Activated naive CD8-positive, alpha-beta T cell treated with anti-CD3 and anti-CD28 coated beads for 36 hours (primary cell): ENCODE results near the gene NCAM1. TPM values are rescaled to one million over a fixed set of nuclear protein-coding genes. Genes with fewer than 3 reads are reported as not detected.
"Not testable (repeated sequence)": the region's sequence is repeated elsewhere in the genome, so short reads cannot be mapped to it uniquely, and the experiment has no call there.

Experiments used
- DNase-seq: peaks from one replicate; pipeline ENCODE4 v3.0.0; 2021
- H3K27ac Mint-ChIP-seq: one replicate; pipeline ENCODE4 v1.8.0; 2022; ENCODE audit warnings: mild to moderate bottlenecking, moderate library complexity, mixed read lengths
- H3K27me3 Mint-ChIP-seq: one replicate; pipeline ENCODE4 v1.8.0; 2022; ENCODE audit warnings: mild to moderate bottlenecking, mixed read lengths
- H3K36me3 Mint-ChIP-seq: one replicate; pipeline ENCODE4 v1.8.0; 2021; ENCODE audit warnings: mild to moderate bottlenecking, mixed read lengths
- H3K4me1 Mint-ChIP-seq: one replicate; pipeline ENCODE4 v1.8.0; 2021; ENCODE audit warnings: mixed read lengths
- H3K4me3 Mint-ChIP-seq: one replicate; pipeline ENCODE4 v1.8.0; 2022; ENCODE audit warnings: mild to moderate bottlenecking, moderate library complexity, mixed read lengths
- H3K9me3 Mint-ChIP-seq: one replicate; pipeline ENCODE4 v1.8.0; 2022; ENCODE audit warnings: mixed read lengths
- total RNA-seq, 2 experiments: library from RNA; stranded (reverse); gene quantifications; one replicate each; pipeline ENCODE4 v1.2.3, GENCODE V29; 2021

NCAM1 gene
- total RNA-seq, 2 experiments from 2014 or later: 0.16 TPM; not detected in 1

DNA sequence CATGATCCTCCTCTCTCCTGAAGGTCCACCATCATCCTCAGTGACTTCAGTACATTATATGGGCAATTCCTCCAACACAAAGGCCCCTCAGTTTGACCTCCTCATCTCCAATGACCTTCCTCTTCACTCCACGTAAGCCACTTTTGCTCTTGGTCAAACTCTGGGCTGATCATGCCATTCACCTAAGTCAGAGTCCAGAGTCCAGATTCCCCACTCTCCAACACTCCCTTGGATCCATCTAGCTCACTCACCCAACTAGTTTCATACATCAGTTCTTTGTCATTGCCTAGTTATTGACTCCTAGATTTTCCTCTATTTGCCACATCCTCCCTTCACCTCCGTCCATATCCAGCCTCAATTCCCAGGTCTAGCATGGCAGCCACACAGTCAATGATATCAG lies 322.7 kb downstream of the NCAM1 start:
- Mint-ChIP-seq H3K27ac (no peak overlapping the region), H3K27me3 (no peaks in the 10 kb centered on the region), H3K9me3 (no peaks in the 10 kb centered on the region), H3K4me1 (no peaks in the 10 kb centered on the region), H3K4me3 (no peak overlapping the region), H3K36me3 (no peaks in the 10 kb centered on the region)
- no peak for DNase-seq

DNA sequence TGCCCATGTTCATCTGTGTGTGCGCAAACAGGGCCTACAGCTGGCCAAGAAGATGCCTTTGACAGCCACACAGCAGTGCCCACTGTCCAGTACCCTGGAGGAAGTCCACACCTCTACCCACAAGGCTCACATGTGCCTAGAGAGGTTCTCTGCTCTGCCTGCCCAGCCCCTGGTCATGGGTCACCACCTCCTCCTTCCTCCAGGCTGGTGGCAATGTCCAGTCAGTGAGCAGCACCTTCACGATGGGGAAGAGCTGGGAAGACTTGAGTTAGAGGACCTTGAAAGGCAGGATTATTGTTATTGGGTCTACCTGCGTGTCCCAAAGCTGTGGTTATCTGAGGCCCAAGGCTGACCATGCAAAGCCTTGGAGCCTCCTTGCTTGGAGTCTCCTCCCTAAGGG lies 324.8 kb downstream of the NCAM1 start:
- Mint-ChIP-seq H3K27ac (no peak overlapping the region), H3K4me1 (peaks cover 2% of the 10 kb centered on the region), H3K9me3 (no peaks in the 10 kb centered on the region), H3K27me3 (no peaks in the 10 kb centered on the region), H3K4me3 (no peak overlapping the region), H3K36me3 (no peaks in the 10 kb centered on the region)
- DNase-seq: no peak

DNA sequence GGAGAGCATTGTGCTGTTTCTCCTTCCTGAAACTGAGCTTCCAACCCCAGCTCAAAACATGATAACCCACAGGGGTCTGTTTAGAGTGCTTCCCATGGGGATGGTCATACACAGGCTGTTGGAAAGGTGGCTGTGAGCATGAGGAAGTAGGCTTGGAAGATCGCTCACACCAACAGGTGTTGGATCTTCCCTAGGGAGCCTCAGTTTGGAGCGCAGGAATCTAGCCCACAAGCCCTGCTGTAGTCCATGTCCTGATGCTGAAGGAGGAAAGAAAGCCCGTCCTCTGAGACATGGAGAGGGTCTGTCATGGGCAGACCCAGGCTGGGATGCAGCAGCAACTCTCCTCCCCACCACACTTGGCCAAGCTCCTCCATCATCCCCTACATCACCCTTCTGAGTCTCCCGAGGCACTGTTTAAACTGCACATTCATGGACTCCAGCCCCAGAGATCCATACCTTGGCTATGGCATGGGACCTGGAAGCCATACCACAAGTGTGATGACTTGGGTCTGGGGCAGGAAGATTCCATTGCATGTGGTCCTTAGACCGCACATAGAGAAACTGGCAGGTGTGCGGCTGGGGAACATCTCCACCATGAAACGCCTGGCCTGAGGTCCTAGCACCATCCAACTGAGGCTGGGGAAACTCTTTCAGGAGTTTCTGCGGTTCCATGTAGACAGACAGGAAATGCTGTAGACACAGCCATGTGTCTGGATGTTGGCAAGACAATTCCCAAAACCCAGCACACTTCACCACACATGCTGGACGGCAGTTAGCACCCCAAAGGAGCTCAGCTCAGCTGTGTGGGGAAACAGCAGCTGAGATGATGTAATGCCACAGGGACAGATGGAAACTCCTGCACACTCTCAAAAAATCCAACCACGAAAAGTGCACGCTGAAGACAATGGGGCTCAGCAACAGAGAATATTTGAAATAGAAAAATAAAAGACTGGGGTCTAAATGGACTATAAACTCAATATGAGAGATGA lies 325.6 kb downstream of the NCAM1 start:
- Mint-ChIP-seq H3K4me3 (no peak overlapping the region), H3K9me3 (no peaks in the 10 kb centered on the region), H3K36me3 (no peaks in the 10 kb centered on the region), H3K27ac (no peak overlapping the region), H3K27me3 (no peaks in the 10 kb centered on the region), H3K4me1 (peaks cover 2% of the 10 kb centered on the region)
- DNase-seq: no peak

DNA sequence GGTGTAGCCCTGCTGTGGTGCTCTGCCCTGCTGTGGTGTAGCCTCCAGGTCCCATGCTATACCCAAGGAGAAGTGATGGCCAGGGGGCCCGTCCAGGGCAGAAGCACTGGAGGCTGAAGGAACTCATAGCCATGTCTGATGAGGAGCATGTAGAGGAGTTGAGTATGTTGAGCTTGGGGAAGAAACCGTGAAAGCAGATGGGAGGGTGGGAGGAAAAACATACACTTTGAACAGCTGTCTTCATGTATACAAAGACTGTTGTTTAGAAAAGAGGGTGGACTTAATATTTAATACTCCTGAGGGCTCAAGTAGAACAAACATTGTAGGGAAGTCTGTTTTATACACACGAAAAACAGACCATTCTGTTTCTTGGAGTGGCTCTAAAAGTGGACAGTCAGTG lies 326.6 kb downstream of the NCAM1 start:
- H3K27ac Mint-ChIP-seq: no peak overlapping the region
- no peaks in the 10 kb centered on the region for H3K27me3 Mint-ChIP-seq
- peaks cover 2% of the 10 kb centered on the region for H3K4me1 Mint-ChIP-seq
- no peak overlapping the region for H3K4me3 Mint-ChIP-seq
- no peaks in the 10 kb centered on the region for H3K36me3 Mint-ChIP-seq
- no peaks in the 10 kb centered on the region for H3K9me3 Mint-ChIP-seq
- DNase-seq: no peak

DNA sequence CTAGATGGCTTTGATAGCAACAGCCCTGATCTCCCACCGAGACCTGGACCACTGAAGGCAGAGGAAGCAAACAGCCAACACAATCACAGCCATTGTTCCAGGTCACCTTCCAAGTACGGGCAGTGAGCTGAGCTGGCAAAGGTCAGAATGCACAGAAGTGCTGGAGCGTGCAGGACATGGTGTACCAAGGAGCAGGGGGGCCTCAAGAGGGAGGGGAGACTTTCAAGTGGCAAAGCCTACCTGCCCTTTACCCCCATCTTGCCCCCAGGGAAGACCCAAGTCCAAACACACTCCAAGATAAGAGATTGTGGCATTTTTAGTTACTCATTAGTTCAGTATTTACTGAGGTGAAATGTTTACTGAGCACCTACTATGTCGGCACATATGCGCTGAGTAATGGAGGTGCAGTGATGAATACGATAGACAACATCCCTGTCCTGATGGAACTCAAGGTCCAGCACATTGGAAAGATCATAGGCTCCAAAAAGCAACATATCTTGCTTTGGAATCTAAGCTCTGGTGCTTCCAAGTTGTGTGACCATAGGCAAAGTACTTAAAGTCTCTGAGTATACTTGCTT lies 327.2 kb downstream of the NCAM1 start:
- Mint-ChIP-seq H3K27ac (no peak overlapping the region), H3K4me1 (peaks cover 2% of the 10 kb centered on the region), H3K9me3 (no peaks in the 10 kb centered on the region), H3K27me3 (no peaks in the 10 kb centered on the region), H3K4me3 (no peak overlapping the region), H3K36me3 (no peaks in the 10 kb centered on the region)
- no peak for DNase-seq

DNA sequence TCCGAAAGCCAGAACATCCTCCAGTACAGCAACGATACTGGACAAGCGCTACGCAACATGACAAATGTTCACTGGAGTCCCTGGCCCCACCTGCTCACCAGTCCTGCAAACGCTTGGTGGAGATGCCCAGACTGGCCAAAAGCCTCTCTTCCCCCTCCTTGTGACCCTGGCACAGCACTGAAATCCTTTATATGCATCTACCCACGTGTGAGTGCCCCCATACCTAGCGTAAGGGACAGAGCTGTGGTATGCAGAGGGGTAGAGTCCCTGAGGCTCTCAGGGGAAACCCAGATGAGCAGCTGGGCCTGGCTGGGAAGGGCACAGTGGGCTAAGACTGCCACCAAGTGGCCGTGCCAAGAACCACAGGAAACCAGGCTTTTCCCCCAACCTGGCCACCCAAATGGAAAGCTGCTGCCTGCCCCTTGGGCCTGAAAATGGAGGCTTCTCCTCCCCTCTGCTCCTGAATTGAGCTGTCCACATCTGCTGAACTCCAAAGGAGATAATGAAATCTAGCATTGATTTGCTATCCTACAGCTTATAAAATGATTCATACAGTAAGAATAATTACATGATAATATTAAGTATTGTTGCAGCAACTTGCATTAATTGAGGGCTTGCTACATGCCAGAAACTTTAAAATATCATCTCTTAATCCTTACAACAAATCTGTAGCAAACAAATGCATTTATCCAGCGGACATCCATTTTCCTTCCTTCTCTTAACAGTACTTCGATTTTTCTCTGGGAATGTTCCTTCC lies 328.4 kb downstream of the NCAM1 start:
- no peaks in the 10 kb centered on the region for H3K36me3 Mint-ChIP-seq

DNA sequence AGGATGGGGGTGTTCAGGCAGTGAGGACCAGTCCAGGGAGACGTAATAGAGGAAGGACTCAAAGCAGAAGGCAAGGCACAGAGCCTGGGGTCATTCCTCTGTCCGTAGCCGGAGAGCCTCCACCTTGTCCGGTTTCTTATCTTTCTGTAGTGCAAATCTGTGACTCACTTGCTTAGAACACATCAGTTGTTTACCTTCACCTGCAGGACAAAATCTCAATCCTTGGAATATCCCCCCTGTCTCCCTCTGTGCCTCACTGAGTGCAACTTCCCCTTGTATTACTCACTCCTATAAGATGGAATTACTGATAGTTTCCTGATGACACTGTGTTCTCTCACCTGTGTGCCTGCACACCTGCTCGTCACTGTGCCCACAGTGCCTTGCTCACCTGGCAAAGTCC lies 332.7 kb downstream of the NCAM1 start:
- H3K36me3 Mint-ChIP-seq: no peaks in the 10 kb centered on the region
- H3K9me3 Mint-ChIP-seq: no peaks in the 10 kb centered on the region
- DNase-seq: no peak
- no peak overlapping the region for H3K4me3 Mint-ChIP-seq
- peaks cover 23% of the 10 kb centered on the region for H3K27me3 Mint-ChIP-seq
- H3K4me1 Mint-ChIP-seq: peaks cover 2% of the 10 kb centered on the region
- no peak overlapping the region for H3K27ac Mint-ChIP-seq

More for the DNA sequence above, 328.4 kb downstream of the NCAM1 start:
- Mint-ChIP-seq H3K27ac (no peak overlapping the region), H3K4me3 (no peak overlapping the region), H3K27me3 (no peaks in the 10 kb centered on the region), H3K4me1 (peaks cover 2% of the 10 kb centered on the region), H3K9me3 (no peaks in the 10 kb centered on the region)
- DNase-seq: peak; percentile 70

DNA sequence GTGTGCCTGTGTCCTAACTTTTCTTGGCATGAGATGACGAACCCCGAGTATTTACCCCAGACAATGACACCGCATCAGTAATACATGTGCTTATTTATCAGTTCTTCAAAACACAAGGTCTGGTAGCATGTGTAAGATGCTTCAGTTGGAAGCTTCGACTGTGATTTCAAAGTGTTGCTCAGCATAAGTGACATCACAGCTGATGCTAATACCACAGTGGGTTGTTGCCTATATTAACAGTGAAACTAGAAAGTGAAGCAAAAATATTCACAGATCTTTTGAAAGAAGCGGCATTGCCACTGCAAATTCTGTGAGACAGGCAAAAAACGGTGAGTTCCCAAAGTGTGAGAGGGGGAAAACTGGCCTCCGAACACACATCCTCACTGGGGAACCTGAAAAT lies 334.8 kb downstream of the NCAM1 start:
- Mint-ChIP-seq H3K4me1 (no peaks in the 10 kb centered on the region), H3K27ac (no peak overlapping the region), H3K4me3 (no peak overlapping the region), H3K36me3 (no peaks in the 10 kb centered on the region), H3K27me3 (peaks cover 37% of the 10 kb centered on the region), H3K9me3 (no peaks in the 10 kb centered on the region)
- no peak for DNase-seq

DNA sequence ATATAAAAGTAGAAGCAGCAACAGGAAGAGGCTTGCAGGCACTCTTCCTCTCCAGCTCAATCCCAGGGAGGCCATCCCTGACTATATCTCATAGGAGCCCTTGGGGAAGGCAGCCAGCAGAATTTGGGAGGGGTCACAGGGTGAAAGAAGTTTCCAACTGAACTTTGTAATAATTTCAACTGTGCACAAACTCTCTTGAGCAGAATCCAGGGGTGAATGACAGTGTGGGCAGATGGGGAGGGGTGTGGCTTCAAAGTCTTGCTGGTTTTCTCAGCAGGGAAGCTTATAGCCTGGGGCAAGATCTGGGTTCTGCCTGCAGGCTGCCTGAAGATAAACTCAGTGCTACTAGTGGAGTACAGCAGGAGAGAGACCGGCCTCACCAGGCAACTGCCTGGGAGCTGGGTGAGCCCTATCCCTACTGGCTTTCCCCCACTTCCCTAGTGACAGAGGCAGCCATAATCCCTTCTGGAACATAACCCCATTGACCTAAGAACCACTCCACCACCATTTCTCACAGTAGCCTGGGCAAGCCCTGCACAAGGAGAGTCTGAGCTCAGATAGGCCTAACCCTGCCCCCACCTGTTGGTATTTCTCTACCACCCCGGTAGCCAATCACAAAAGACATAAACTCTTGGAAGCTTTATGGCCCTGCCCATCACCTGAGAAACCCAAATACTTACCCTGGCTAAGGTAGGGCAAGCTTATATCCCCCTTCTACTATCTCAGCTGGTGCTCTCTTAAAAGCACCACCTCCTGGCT lies 335.4 kb downstream of the NCAM1 start:
- H3K4me3 Mint-ChIP-seq: no peak overlapping the region
- no peaks in the 10 kb centered on the region for H3K9me3 Mint-ChIP-seq

DNA sequence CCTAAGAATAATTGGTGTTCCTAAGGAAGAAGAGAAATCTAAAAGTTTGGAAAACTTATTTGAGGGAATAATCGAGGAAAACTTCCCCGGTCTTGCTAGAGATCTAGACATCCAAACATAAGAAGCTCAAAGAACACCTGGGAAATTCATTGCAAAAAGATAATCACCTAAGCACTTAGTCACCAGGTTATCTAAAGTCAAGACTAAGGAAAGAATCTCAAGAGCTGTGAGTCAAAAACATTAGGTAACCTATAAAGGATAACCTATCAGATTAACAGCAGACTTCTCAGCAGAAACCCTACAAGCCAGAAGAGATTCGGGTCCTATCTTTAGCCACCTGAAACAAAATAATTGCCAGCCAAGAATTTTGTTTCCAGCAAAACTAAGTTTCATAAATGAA lies 337.3 kb downstream of the NCAM1 start:
- not testable (repeated sequence) for H3K9me3 Mint-ChIP-seq, H3K4me1 Mint-ChIP-seq, DNase-seq, H3K36me3 Mint-ChIP-seq, H3K27ac Mint-ChIP-seq, H3K4me3 Mint-ChIP-seq
- H3K27me3 Mint-ChIP-seq: peaks cover 44% of the 10 kb centered on the region

More for the DNA sequence above, 335.4 kb downstream of the NCAM1 start:
- Mint-ChIP-seq H3K4me1 (no peaks in the 10 kb centered on the region), H3K27me3 (peaks cover 40% of the 10 kb centered on the region), H3K36me3 (no peaks in the 10 kb centered on the region), H3K27ac (no peak overlapping the region)
- no peak for DNase-seq

DNA sequence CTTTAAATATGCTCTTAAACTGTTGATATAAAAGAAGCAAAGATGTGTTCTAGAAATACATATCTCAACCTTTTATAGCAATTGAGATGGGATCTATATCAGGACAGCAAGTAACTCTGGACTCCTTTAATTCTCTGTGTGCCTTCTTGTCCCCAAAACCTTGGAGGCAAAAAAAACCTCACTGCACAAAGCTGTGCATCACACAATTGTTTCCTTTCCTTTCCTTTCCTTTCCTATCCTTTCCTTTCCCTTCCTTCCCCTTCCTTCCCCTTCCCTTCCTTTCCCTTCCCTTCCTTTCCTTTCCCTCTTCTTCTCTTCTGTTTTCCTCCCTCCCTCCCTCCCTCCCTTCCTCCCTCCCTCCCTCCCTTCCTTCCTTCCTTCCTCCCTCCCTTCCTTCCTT lies 343.7 kb downstream of the NCAM1 start:
- H3K27me3 Mint-ChIP-seq: peaks cover 13% of the 10 kb centered on the region
- DNase-seq: no peak
- no peaks in the 10 kb centered on the region for H3K36me3 Mint-ChIP-seq
- H3K4me3 Mint-ChIP-seq: no peak overlapping the region
- H3K27ac Mint-ChIP-seq: no peak overlapping the region
- H3K4me1 Mint-ChIP-seq: no peaks in the 10 kb centered on the region
- H3K9me3 Mint-ChIP-seq: no peaks in the 10 kb centered on the region

DNA sequence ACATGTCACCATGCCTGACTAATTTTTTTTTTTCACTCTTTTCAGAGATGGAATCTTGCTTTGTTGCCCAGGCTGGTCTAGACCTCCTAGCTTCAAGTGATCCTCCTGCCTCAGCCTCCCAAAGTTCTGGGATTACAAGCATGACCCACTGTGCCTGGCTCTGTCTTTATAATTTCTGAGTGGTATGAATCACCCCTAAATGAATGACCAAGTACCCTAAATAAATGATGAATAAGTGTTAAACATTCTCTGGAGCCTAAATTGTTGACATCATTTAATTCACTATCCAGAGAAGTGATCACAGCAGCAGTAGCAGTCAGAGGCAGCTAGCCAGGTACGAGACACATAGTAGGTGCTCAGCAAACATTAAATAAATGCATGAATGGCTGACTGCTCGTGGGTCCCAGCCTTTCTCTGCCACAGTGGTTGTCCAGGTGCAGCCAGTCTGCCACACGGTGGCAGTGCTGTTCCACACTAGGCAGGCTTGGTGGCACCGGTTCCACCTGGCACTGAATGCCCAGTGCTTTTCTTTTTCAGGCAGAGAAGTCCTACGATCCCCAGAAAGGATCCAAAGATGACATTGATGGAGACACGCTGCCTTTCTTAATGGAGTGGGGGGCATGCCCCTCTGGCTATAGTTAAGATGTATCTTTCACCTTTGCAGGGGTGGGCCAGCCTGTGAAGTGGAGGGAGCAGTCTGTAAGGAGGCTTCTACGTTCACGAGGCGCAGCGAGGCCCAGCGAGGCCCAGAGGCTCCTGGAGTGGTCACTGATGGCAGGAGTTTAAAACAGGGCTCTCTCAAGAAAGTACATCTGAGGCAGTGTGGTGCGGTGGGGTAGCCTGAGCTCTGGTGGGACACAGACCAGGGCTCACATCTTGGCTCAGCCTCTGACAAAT lies 344.5 kb downstream of the NCAM1 start:
- H3K4me3 Mint-ChIP-seq: no peak overlapping the region
- no peaks in the 10 kb centered on the region for H3K9me3 Mint-ChIP-seq
- H3K4me1 Mint-ChIP-seq: no peaks in the 10 kb centered on the region
- DNase-seq: peak; percentile 69
- peaks cover 7% of the 10 kb centered on the region for H3K27me3 Mint-ChIP-seq
- no peak overlapping the region for H3K27ac Mint-ChIP-seq
- H3K36me3 Mint-ChIP-seq: no peaks in the 10 kb centered on the region

DNA sequence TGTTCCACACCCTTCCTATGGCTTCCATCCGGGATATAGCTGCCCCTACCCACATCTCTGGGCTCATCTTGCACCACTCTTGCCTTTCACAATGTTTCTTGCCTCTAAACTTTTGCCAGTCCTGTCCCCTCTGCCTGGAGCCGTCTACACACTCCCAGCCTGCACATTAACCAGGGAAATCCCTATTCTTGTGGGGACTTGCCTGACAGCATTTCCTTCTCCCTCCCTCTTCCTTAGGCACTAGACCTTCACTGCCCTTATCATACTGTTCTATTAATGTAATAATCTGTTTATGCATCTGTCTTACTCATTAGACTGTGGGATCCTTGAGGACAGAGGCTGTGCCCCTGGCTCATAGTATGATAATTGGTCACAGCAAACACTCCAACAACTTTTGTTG lies 347.4 kb downstream of the NCAM1 start:
- H3K4me1 Mint-ChIP-seq: peaks cover 5% of the 10 kb centered on the region
- no peak overlapping the region for H3K27ac Mint-ChIP-seq
- no peak overlapping the region for H3K4me3 Mint-ChIP-seq
- no peak for DNase-seq
- no peaks in the 10 kb centered on the region for H3K27me3 Mint-ChIP-seq
- H3K9me3 Mint-ChIP-seq: no peaks in the 10 kb centered on the region
- H3K36me3 Mint-ChIP-seq: no peaks in the 10 kb centered on the region

DNA sequence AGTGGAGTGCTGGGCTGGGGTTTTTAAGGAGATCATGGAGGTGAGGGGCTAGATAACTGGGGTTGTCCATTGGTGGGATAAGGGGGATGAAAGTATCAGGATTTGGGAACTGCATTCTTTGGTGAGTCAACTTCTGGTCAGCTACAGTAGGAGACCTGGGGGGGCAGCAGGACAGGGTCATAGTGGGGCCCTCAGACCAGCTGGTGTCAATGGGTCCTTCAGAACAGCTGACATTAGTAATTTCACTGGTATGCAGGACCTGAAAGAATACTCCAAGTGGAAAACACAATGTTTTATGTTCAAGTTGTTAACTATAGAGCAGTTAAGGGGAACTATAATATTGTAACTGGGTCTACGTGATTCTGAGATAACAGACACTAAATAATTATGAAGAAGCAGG lies 350.3 kb downstream of the NCAM1 start:
- Mint-ChIP-seq H3K9me3 (no peaks in the 10 kb centered on the region), H3K27me3 (no peaks in the 10 kb centered on the region), H3K36me3 (peaks cover under 1% of the 10 kb centered on the region), H3K4me3 (no peak overlapping the region), H3K4me1 (peaks cover 21% of the 10 kb centered on the region), H3K27ac (no peak overlapping the region)
- no peak for DNase-seq
